Fibroblast of lung (primary cell): ENCODE results near the gene WWTR1. TPM values are rescaled to one million over a fixed set of nuclear protein-coding genes. Genes with fewer than 3 reads are reported as not detected.

ENCODE experiments used
- DNase-seq, 2 donors: peaks; one replicate each; pipeline versions ENCODE4 v3.0.0 to v3.0.0-alpha.2; 2010; ENCODE audit warnings: low read depth in 2 of 2
- H2AFZ ChIP-seq: 2 replicates; pipeline ENCODE4 v1.5.1; 2012; ENCODE audit warnings: low read length, control low read depth, inconsistent platforms
- H3K27ac ChIP-seq: 2 replicates; pipeline ENCODE4 v1.5.1; 2011; ENCODE audit warnings: low read length, control low read depth; ENCODE audit not compliant: insufficient read depth
- H3K27me3 ChIP-seq: 2 replicates; pipeline ENCODE4 v1.5.1; 2011; ENCODE audit warnings: mild to moderate bottlenecking, low read length; ENCODE audit not compliant: control insufficient read depth, insufficient read depth
- H3K36me3 ChIP-seq: 2 replicates; pipeline ENCODE4 v1.5.1; 2011; ENCODE audit warnings: low read length; ENCODE audit not compliant: control insufficient read depth, insufficient read depth
- H3K4me1 ChIP-seq: 2 replicates; pipeline ENCODE4 v1.5.1; 2011; ENCODE audit warnings: low read length; ENCODE audit not compliant: control insufficient read depth, insufficient read depth; ENCODE audit errors: extremely low read depth
- H3K4me2 ChIP-seq: 2 replicates; pipeline ENCODE4 v1.5.1; 2011; ENCODE audit warnings: low read length, control low read depth; ENCODE audit not compliant: insufficient read depth; ENCODE audit errors: extremely low read depth
- H3K4me3 ChIP-seq, 4 experiments: fragments of 200-600 bp in 1 of 4; sonication (generic) in 1 of 4; replicated peaks in 1 of 4; 2 replicates each; pipeline ENCODE4 v1.5.1; 2011 to 2016; ENCODE audit warnings: low read length in 4 of 4, low read depth in 3 of 4, mild to moderate bottlenecking in 3 of 4, control low read depth in 2 of 4, inconsistent platforms in 1 of 4, mixed read lengths in 1 of 4; ENCODE audit not compliant: insufficient read depth in 1 of 4; ENCODE audit errors: control extremely low read depth in 1 of 4
- H3K79me2 ChIP-seq: 2 replicates; pipeline ENCODE4 v1.5.1; 2012; ENCODE audit warnings: mild to moderate bottlenecking, low read length, inconsistent platforms; ENCODE audit not compliant: control insufficient read depth, insufficient read depth
- H3K9ac ChIP-seq: 2 replicates; pipeline ENCODE4 v1.5.1; 2011; ENCODE audit warnings: mild to moderate bottlenecking, low read length, control low read depth; ENCODE audit not compliant: insufficient read depth
- H3K9me3 ChIP-seq: 2 replicates; pipeline ENCODE4 v1.5.1; 2012; ENCODE audit warnings: low read depth, low read length; ENCODE audit not compliant: control insufficient read depth, insufficient read depth
- H4K20me1 ChIP-seq: 2 replicates; pipeline ENCODE4 v1.5.1; 2011; ENCODE audit warnings: low read length; ENCODE audit not compliant: control insufficient read depth, insufficient read depth; ENCODE audit errors: extremely low read depth
- EZH2 ChIP-seq: IDR thresholded peaks from 2 replicates; pipeline ENCODE4 v1.5.1; 2012; ENCODE audit warnings: low read length, control low read depth, mild to moderate bottlenecking; ENCODE audit errors: missing control alignments
- polyA plus RNA-seq, 2 donors: library from polyadenylated mRNA; depleted of rRNA in 1 of 2; stranded (reverse) in 1 of 2; unstranded in 1 of 2; fragments of >200 nt; gene quantifications; 2 replicates each; pipeline ENCODE4 v1.2.1, GENCODE V29; 2011 to 2012; ENCODE audit warnings: missing spikeins in 1 of 2
- total RNA-seq: library from RNA; depleted of rRNA; stranded (reverse); fragments of >200 nt; gene quantifications from 2 replicates; pipeline ENCODE4 v1.2.1, GENCODE V29; 2014
- TF ChIP-seq, protein P1 (sequence below), 2 donors: IDR thresholded peaks in 1 of 2; conservative IDR thresholded peaks in 1 of 2; 1 replicate in 1 of 2; 2 replicates in 1 of 2; pipeline ENCODE4 v1.5.1; 2011 to 2012; ENCODE audit warnings: low read length in 2 of 2, control low read depth in 1 of 2, inconsistent platforms in 1 of 2, low read depth in 1 of 2, mild to moderate bottlenecking in 1 of 2

WWTR1 gene
- total and polyA plus RNA-seq, 2 donors (not counting 1 experiment from before 2014, with no cell fraction given): 13.7 to 71.5 TPM

DNA sequence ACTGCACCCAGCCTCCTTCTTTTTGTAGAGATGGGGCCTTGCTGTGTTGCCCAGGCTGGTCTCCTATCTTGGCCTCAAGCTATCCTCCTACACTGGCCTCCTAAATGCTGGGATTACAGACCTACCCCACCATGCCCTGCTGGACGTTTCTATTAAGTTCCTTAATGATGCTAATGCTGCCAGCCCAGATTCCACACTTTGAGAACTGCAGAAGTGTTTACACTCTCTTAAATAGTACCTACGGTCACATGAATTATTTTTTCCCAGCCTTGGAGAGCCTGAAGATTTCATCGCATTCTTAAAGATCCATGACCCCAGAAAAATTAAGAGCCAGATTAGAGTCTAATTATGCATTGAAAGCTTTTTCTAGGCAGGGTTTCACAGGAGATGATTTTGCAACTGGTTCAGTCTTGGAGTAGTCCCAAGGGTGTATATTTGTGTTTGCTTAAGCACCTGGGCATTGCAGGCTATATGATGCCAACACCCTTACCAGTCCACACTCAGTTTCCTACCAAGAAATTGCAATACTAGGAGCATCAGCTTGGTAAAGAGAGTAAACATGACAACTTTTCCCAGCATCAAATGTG lies 146.7 kb downstream of the WWTR1 start:
- Histone ChIP-seq H3K4me3 (no peak overlapping the region), H4K20me1 (no peaks in the 10 kb centered on the region), H3K9me3 (no peaks in the 10 kb centered on the region), H3K9ac (no peak overlapping the region), H3K27me3 (no peaks in the 10 kb centered on the region), H3K79me2 (no peaks in the 10 kb centered on the region), H3K4me1 (peaks cover 12% of the 10 kb centered on the region), H3K36me3 (no peaks in the 10 kb centered on the region), H2AFZ (no peak overlapping the region), H3K27ac (no peak overlapping the region), H3K4me2 (no peak overlapping the region)
- TF ChIP-seq, protein P1, sequence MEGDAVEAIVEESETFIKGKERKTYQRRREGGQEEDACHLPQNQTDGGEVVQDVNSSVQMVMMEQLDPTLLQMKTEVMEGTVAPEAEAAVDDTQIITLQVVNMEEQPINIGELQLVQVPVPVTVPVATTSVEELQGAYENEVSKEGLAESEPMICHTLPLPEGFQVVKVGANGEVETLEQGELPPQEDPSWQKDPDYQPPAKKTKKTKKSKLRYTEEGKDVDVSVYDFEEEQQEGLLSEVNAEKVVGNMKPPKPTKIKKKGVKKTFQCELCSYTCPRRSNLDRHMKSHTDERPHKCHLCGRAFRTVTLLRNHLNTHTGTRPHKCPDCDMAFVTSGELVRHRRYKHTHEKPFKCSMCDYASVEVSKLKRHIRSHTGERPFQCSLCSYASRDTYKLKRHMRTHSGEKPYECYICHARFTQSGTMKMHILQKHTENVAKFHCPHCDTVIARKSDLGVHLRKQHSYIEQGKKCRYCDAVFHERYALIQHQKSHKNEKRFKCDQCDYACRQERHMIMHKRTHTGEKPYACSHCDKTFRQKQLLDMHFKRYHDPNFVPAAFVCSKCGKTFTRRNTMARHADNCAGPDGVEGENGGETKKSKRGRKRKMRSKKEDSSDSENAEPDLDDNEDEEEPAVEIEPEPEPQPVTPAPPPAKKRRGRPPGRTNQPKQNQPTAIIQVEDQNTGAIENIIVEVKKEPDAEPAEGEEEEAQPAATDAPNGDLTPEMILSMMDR (conservative IDR thresholded peaks at IDR 0.05 in 1 of 2, IDR thresholded peaks at IDR 0.05 in 1 of 2; ENCODE audit: low read depth in 1 of 2, low read length in 2 of 2): no peak
- TF ChIP-seq EZH2: no peak
- DNase-seq: no peak

DNA sequence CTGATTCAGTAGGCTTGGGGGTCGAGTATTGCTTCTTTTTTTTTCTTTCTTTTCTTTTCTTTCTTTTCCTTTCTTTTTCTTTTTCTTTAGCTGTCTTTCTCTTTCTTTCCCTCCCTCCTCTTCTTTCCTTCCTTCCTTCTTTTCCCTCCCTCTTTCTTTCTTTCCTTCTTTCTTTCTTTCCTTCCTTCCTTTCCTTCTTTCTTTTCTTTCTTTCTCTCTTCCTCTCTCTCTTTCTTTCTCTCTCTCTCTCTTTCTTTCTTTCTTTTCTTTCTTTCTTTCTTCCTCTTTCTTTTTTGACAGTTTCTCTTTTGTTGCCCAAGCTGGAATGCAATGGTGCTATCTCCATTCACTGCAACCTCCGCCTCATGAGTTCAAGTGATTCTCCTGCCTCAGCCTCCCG lies 147.3 kb downstream of the WWTR1 start:
- Histone ChIP-seq H3K36me3 (no peaks in the 10 kb centered on the region), H3K27ac (no peak overlapping the region), H2AFZ (no peak overlapping the region), H3K9ac (no peak overlapping the region), H3K4me1 (peaks cover 12% of the 10 kb centered on the region), H3K4me3 (no peak overlapping the region), H3K4me2 (no peak overlapping the region), H3K79me2 (no peaks in the 10 kb centered on the region), H3K9me3 (no peaks in the 10 kb centered on the region), H3K27me3 (no peaks in the 10 kb centered on the region), H4K20me1 (no peaks in the 10 kb centered on the region)
- TF ChIP-seq, protein P1 (conservative IDR thresholded peaks at IDR 0.05 in 1 of 2, IDR thresholded peaks at IDR 0.05 in 1 of 2; ENCODE audit: low read depth in 1 of 2, low read length in 2 of 2): no peak
- TF ChIP-seq EZH2: no peak
- DNase-seq: no peak

DNA sequence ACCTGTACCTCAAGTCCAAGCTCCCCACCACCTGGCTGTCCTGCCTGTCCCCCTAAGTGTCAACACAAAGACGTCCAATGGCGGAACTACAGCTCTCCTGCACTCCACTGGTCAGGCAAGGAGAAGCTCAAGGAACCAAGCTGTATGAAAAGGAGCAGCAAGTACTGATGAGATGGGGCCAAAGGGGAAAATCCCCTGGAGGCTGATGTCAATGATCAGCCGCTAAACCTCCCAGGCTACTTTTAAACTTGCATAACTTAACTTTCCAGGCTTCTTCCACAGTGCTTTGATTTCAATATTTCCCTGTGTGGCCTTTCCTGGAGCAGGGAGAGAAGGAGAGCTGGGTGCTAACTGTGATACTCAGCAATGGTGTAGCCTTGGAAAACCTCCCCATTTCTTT lies 148.3 kb downstream of the WWTR1 start:
- no peak overlapping the region for H3K4me3 ChIP-seq
- no peak overlapping the region for H3K27ac ChIP-seq
- no peak for DNase-seq
- H3K9me3 ChIP-seq: no peaks in the 10 kb centered on the region
- H3K27me3 ChIP-seq: no peaks in the 10 kb centered on the region
- H2AFZ ChIP-seq: no peak overlapping the region
- no peak overlapping the region for H3K4me2 ChIP-seq
- TF ChIP-seq EZH2: no peak
- TF ChIP-seq, protein P1 (conservative IDR thresholded peaks at IDR 0.05 in 1 of 2, IDR thresholded peaks at IDR 0.05 in 1 of 2; ENCODE audit: low read depth in 1 of 2, low read length in 2 of 2): no peak
- no peaks in the 10 kb centered on the region for H3K79me2 ChIP-seq
- H3K36me3 ChIP-seq: no peaks in the 10 kb centered on the region
- H4K20me1 ChIP-seq: no peaks in the 10 kb centered on the region
- H3K9ac ChIP-seq: no peak overlapping the region
- H3K4me1 ChIP-seq: peaks cover 12% of the 10 kb centered on the region
